Keratinocyte (primary cell): ENCODE results near the gene HADHB.

Source experiments
- EZH2 ChIP-seq: IDR thresholded peaks from one replicate; pipeline ENCODE4 v1.6.1; 2012; ENCODE audit warnings: inconsistent platforms, mild to moderate bottlenecking, low read length, moderate library complexity
- TF ChIP-seq, protein P1 (sequence below), 3 experiments: IDR thresholded peaks in 1 of 3; conservative IDR thresholded peaks in 1 of 3; optimal IDR thresholded peaks in 1 of 3; 2 replicates in 2 of 3; 3 replicates in 1 of 3; pipeline versions ENCODE3 to v1.5.1; 2011; ENCODE audit warnings: low read length in 3 of 3, mild to moderate bottlenecking in 3 of 3, moderate library complexity in 2 of 3, control low read depth in 1 of 3, inconsistent platforms in 1 of 3; ENCODE audit not compliant: insufficient read depth in 2 of 3; ENCODE audit errors: extremely low read depth in 1 of 3

DNA sequence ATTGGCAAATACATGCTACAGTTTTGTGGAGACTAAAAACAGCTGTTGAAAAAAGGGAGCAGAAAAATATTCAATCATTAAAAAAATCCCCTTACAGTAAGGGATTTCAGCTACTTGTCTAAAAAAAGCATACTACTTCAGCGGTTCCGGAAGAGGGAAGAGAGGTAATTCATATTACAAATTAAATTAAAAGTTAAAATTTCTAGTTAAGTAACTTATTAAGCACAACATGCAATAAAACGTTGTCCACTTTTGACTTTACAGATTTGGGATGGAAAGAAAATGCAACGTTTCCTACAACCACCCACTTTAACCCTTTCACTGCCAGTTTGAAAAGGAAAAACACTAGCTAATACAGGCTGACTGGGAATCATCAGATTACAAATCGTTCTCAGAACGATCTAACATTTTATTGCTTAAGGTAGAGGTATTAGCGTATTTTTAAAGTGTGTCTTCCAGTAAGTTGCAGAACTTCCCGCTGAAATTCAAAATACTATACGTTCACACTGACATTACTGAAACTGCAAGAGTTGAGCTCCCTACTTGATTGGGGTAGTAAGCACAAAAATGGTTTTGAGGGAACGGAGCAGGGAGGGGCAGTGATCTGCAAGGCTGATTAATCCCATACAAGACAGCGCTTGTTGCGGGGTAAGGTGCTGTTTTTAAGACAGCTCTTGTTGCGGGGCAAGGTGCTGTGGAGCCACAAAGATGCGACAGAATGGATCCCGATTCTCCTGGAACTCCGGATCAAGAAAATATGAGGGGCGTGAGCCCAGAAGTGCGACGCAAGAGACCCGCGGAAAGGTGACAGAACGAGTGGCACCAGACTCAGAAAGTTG lies 1.1 kb upstream of the HADHB start:
- TF ChIP-seq, protein P1, sequence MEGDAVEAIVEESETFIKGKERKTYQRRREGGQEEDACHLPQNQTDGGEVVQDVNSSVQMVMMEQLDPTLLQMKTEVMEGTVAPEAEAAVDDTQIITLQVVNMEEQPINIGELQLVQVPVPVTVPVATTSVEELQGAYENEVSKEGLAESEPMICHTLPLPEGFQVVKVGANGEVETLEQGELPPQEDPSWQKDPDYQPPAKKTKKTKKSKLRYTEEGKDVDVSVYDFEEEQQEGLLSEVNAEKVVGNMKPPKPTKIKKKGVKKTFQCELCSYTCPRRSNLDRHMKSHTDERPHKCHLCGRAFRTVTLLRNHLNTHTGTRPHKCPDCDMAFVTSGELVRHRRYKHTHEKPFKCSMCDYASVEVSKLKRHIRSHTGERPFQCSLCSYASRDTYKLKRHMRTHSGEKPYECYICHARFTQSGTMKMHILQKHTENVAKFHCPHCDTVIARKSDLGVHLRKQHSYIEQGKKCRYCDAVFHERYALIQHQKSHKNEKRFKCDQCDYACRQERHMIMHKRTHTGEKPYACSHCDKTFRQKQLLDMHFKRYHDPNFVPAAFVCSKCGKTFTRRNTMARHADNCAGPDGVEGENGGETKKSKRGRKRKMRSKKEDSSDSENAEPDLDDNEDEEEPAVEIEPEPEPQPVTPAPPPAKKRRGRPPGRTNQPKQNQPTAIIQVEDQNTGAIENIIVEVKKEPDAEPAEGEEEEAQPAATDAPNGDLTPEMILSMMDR (optimal IDR thresholded peaks at IDR 0.05 in 1 of 3, IDR thresholded peaks at IDR 0.05 in 1 of 3, conservative IDR thresholded peaks at IDR 0.05 in 1 of 3; ENCODE audit: extremely low read depth in 1 of 3, insufficient read depth in 2 of 3, low read length in 3 of 3), result no peak
- no peak for TF ChIP-seq EZH2
